ENCODE measurements around the gene ITPR3.

ITPR3 gene

GRCh38 chr6:33688451-33689147 is 67.5 kb downstream of the ITPR3 start:
- no peak for DNase-seq

GRCh38 chr6:33689148-33689494 is 68.0 kb downstream of the ITPR3 start:
- no peak for DNase-seq

GRCh38 chr6:33689879-33690278 is 68.8 kb downstream of the ITPR3 start:
- DNase-seq: no peak

- no peak for DNase-seq
Measured at GRCh38 chr6:33690766-33691165, 69.6 kb downstream of the ITPR3 start.

- DNase-seq: no peak
Measured at GRCh38 chr6:33691456-33692077, 70.4 kb downstream of the ITPR3 start.

GRCh38 chr6:33692078-33692759 is 71.1 kb downstream of the ITPR3 start:
- DNase-seq: no peak

- DNase-seq: peak; percentile 25 to 77
Measured at GRCh38 chr6:33692760-33693158, 71.6 kb downstream of the ITPR3 start.

GRCh38 chr6:33693186-33694105 is 72.3 kb downstream of the ITPR3 start:
- no peak for DNase-seq

- DNase-seq: peak; percentile 31 to 82
Measured at GRCh38 chr6:33694401-33694931, 73.3 kb downstream of the ITPR3 start.

- DNase-seq: no peak
Measured at GRCh38 chr6:33694977-33695376, 73.9 kb downstream of the ITPR3 start.

GRCh38 chr6:33695451-33695887 is 74.3 kb downstream of the ITPR3 start:
- no peak for DNase-seq

- DNase-seq: no peak
Measured at GRCh38 chr6:33696076-33696475, 75.0 kb downstream of the ITPR3 start.

- DNase-seq: peak in 1 of 2 donors; percentile 73
Measured at GRCh38 chr6:33696548-33697518, 75.7 kb downstream of the ITPR3 start.

- DNase-seq: no peak
Measured at GRCh38 chr6:33697845-33698244, 76.7 kb downstream of the ITPR3 start.

- DNase-seq: no peak
Measured at GRCh38 chr6:33698494-33698893, 77.4 kb downstream of the ITPR3 start.

GRCh38 chr6:33699131-33699530 is 78.0 kb downstream of the ITPR3 start:
- no peak for DNase-seq

GRCh38 chr6:33699739-33700138 is 78.6 kb downstream of the ITPR3 start:
- no peak for DNase-seq

GRCh38 chr6:33700391-33701050 is 79.4 kb downstream of the ITPR3 start:
- peak in 1 of 2 donors; percentile 77 for DNase-seq

- DNase-seq: peak in 1 of 2 donors; percentile 31
Measured at GRCh38 chr6:33702345-33702977, 81.3 kb downstream of the ITPR3 start.

All from bone marrow (tissue), 2 donors.